HL-60 (cell line): Measurements from ENCODE around the gene C2CD4C.
"Not testable (repeated sequence)": the region's sequence is repeated elsewhere in the genome, so short reads cannot be mapped to it uniquely, and the experiment has no call there.

Source experiments
- DNase-seq, 2 experiments: peaks; one replicate each; pipeline ENCODE4 v3.0.0-alpha.2; 2010 to 2020; ENCODE audit warnings: low read depth in 1 of 2, low spot score in 1 of 2
- H3K27ac ChIP-seq: fragments of 250-450 bp; sonication (Bioruptor Pico); replicated peaks from 2 replicates; pipeline ENCODE4 v1.5.1; 2020; ENCODE audit warnings: mild to moderate bottlenecking, moderate library complexity
- H3K27me3 ChIP-seq: fragments of 250-450 bp; sonication (Bioruptor Pico); 2 replicates; pipeline ENCODE4 v1.5.1; 2021; ENCODE audit warnings: mild to moderate bottlenecking, moderate library complexity; ENCODE audit not compliant: insufficient read depth, poor library complexity, severe bottlenecking
- H3K4me3 ChIP-seq: replicated peaks from 2 replicates; pipeline ENCODE4 v1.5.1; 2011; ENCODE audit warnings: mild to moderate bottlenecking, control low read depth, low read length; ENCODE audit not compliant: insufficient read depth
- GABPA ChIP-seq: IDR thresholded peaks from 2 replicates; pipeline ENCODE4 v1.6.1; 2012; ENCODE audit warnings: low read depth
- POLR2AphosphoS5 ChIP-seq: IDR thresholded peaks from 2 replicates; pipeline ENCODE4 v1.6.1; 2012; ENCODE audit warnings: low read depth
- SPI1 ChIP-seq: IDR thresholded peaks from 2 replicates; pipeline ENCODE4 v1.6.1; 2012; ENCODE audit warnings: low read depth, mild to moderate bottlenecking, borderline replicate concordance
- TF ChIP-seq, protein P1 (sequence below): IDR thresholded peaks from one replicate; pipeline ENCODE4 v1.5.1; 2011; ENCODE audit warnings: low read length, control low read depth, inconsistent platforms; ENCODE audit not compliant: insufficient read depth
- TF ChIP-seq, protein P2 (sequence below): IDR thresholded peaks from 2 replicates; pipeline ENCODE4 v1.6.1; 2012; ENCODE audit warnings: low read depth; ENCODE audit not compliant: insufficient replicate concordance

The C2CD4C gene

DNA sequence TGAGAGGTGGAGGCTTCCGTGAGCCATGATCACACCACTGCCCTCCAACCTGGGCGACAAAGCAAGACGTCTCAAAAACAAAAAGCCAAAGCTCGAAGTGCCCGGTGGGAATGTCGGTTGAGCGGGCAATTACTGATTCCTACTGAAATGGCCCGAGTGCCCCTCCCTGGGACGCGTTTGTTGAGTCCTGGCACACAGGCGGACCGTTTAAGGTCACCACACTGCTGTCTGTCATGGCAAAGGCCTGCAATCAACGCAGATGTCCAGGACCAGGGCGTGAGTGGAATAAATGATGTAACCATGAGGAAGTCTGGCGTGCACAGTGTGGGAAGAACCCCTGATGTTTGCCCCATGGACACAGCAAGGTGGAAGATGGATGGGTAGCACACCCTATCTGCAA lies 19.2 kb upstream of the C2CD4C start:
- no peak overlapping the region for H3K27ac ChIP-seq
- no peak overlapping the region for H3K4me3 ChIP-seq
- no peak for DNase-seq
- no peaks in the 10 kb centered on the region for H3K27me3 ChIP-seq
- TF ChIP-seq GABPA (no peak), POLR2AphosphoS5 (no peak), SPI1 (no peak)
- TF ChIP-seq, protein P1, sequence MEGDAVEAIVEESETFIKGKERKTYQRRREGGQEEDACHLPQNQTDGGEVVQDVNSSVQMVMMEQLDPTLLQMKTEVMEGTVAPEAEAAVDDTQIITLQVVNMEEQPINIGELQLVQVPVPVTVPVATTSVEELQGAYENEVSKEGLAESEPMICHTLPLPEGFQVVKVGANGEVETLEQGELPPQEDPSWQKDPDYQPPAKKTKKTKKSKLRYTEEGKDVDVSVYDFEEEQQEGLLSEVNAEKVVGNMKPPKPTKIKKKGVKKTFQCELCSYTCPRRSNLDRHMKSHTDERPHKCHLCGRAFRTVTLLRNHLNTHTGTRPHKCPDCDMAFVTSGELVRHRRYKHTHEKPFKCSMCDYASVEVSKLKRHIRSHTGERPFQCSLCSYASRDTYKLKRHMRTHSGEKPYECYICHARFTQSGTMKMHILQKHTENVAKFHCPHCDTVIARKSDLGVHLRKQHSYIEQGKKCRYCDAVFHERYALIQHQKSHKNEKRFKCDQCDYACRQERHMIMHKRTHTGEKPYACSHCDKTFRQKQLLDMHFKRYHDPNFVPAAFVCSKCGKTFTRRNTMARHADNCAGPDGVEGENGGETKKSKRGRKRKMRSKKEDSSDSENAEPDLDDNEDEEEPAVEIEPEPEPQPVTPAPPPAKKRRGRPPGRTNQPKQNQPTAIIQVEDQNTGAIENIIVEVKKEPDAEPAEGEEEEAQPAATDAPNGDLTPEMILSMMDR: no peak
- TF ChIP-seq, protein P2, sequence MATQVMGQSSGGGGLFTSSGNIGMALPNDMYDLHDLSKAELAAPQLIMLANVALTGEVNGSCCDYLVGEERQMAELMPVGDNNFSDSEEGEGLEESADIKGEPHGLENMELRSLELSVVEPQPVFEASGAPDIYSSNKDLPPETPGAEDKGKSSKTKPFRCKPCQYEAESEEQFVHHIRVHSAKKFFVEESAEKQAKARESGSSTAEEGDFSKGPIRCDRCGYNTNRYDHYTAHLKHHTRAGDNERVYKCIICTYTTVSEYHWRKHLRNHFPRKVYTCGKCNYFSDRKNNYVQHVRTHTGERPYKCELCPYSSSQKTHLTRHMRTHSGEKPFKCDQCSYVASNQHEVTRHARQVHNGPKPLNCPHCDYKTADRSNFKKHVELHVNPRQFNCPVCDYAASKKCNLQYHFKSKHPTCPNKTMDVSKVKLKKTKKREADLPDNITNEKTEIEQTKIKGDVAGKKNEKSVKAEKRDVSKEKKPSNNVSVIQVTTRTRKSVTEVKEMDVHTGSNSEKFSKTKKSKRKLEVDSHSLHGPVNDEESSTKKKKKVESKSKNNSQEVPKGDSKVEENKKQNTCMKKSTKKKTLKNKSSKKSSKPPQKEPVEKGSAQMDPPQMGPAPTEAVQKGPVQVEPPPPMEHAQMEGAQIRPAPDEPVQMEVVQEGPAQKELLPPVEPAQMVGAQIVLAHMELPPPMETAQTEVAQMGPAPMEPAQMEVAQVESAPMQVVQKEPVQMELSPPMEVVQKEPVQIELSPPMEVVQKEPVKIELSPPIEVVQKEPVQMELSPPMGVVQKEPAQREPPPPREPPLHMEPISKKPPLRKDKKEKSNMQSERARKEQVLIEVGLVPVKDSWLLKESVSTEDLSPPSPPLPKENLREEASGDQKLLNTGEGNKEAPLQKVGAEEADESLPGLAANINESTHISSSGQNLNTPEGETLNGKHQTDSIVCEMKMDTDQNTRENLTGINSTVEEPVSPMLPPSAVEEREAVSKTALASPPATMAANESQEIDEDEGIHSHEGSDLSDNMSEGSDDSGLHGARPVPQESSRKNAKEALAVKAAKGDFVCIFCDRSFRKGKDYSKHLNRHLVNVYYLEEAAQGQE: no peak

DNA sequence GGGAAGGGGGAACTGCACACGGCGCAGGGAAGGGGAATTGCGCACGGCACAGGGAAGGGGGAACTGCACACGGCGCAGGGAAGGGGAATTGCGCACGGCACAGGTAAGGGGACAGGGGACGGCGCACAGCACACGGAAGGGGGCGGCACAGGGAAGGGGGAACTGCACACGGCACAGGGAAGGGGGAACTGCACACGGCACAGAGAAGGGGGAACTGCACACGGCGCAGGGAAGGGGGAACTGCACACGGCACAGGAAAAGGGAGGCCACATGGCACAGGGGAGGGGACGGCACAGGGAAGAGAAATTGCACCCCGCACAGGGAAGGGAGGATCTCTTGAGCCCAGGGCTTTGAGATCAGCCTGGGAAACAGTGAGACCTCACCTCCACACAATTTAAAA lies 18.7 kb upstream of the C2CD4C start:
- not testable (repeated sequence) for H3K27ac ChIP-seq, H3K4me3 ChIP-seq, H3K27me3 ChIP-seq
- peak; percentile 9 to 13 for DNase-seq

- TF ChIP-seq POLR2AphosphoS5 (no peak), SPI1 (no peak), GABPA (no peak)
- TF ChIP-seq, protein P2: no peak
- TF ChIP-seq, protein P1: no peak
- Histone ChIP-seq H3K27me3 (no peaks in the 10 kb centered on the region), H3K27ac (no peak overlapping the region), H3K4me3 (no peak overlapping the region)
- DNase-seq: no peak
Measured at GRCh38 chr19:426725-427445, 17.9 kb upstream of the C2CD4C start.

DNA sequence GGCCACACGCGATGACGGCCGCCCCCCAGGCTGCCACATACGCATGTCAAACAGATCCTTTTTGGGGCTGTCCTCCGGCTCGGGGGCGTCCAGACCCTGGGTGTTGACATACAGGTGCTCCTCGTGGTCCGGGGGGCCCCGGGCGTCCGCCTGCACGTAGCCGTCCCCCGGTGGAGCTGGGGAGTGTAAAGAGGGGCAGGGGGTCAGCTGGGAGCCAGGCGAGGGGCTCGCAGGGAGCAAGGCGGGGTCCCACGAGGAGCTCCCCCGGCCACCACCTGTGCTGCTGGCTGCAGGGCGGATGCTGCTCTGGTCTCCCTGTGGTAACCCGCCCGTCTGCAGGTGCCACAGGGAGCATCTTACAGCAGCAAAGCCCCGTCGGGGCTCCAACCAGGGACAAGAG lies 16.1 kb upstream of the C2CD4C start:
- Histone ChIP-seq H3K4me3 (no peak overlapping the region), H3K27me3 (no peaks in the 10 kb centered on the region), H3K27ac (no peak overlapping the region)
- no peak for DNase-seq
- TF ChIP-seq SPI1: no peak
- TF ChIP-seq, protein P2: no peak
- TF ChIP-seq POLR2AphosphoS5: no peak
- TF ChIP-seq, protein P1: no peak
- TF ChIP-seq GABPA: no peak
